HepG2 (cell line): Measurements from ENCODE around the gene GDF15. TPM values are rescaled to one million over a fixed set of nuclear protein-coding genes. Genes with fewer than 3 reads are reported as not detected.

Source experiments
- AGO2 ChIP-seq: fragments of 200-400 bp; formaldehyde crosslinking; optimal IDR thresholded peaks from 2 replicates; pipeline ENCODE3; 2017; ENCODE audit warnings: mild to moderate bottlenecking, low read depth, low read length, moderate library complexity
- CCDC6 ChIP-seq: sonication (generic); formaldehyde crosslinking; IDR thresholded peaks from 2 replicates; pipeline ENCODE4 v1.8.1; 2022; ENCODE audit warnings: mild to moderate bottlenecking, missing genetic modification reagents, moderate library complexity
- GLI4 ChIP-seq: sonication (generic); formaldehyde crosslinking; IDR thresholded peaks from 2 replicates; pipeline ENCODE4 v1.5.1; 2020; ENCODE audit warnings: missing genetic modification reagents, mild to moderate bottlenecking, moderate library complexity, borderline replicate concordance
- GMEB2 ChIP-seq: IDR thresholded peaks from 2 replicates; pipeline ENCODE4 v1.6.1; 2016; ENCODE audit warnings: missing biosample characterization, missing genetic modification reagents, low read depth
- HDAC2 ChIP-seq: sonication (generic); formaldehyde crosslinking; IDR thresholded peaks from 2 replicates; pipeline ENCODE4 v1.4.0; 2020; ENCODE audit warnings: missing genetic modification reagents
- HMGXB4 ChIP-seq, 2 experiments: sonication (generic) in 1 of 2; formaldehyde crosslinking in 1 of 2; IDR thresholded peaks; 2 replicates each; pipeline versions ENCODE4 v1.4.0 to v1.6.1; 2018 to 2020; ENCODE audit warnings: missing genetic modification reagents in 2 of 2, borderline replicate concordance in 1 of 2, low read depth in 1 of 2, mild to moderate bottlenecking in 1 of 2, missing biosample characterization in 1 of 2
- HNRNPH1 ChIP-seq: fragments of 200-400 bp; formaldehyde crosslinking; optimal IDR thresholded peaks from 2 replicates; pipeline ENCODE3; 2017; ENCODE audit warnings: mild to moderate bottlenecking, low read depth, low read length
- HNRNPLL ChIP-seq: fragments of 200-400 bp; formaldehyde crosslinking; IDR thresholded peaks from 2 replicates; pipeline ENCODE4 v1.6.1; 2017; ENCODE audit warnings: mild to moderate bottlenecking, low read depth, low read length; ENCODE audit not compliant: poor library complexity, severe bottlenecking
- MAZ ChIP-seq, 2 experiments: sonication (generic) in 1 of 2; formaldehyde crosslinking in 1 of 2; IDR thresholded peaks; 2 replicates each; pipeline versions ENCODE4 v1.5.0 to v1.6.1; 2012 to 2020; ENCODE audit warnings: low read depth in 2 of 2, mild to moderate bottlenecking in 2 of 2, borderline replicate concordance in 1 of 2, improper control_type of control experiment in 1 of 2, low read length in 1 of 2, missing genetic modification reagents in 1 of 2, moderate library complexity in 1 of 2
- NR2C2 ChIP-seq: sonication (generic); formaldehyde crosslinking; IDR thresholded peaks from 2 replicates; pipeline ENCODE4 v1.4.0; 2020; ENCODE audit warnings: missing genetic modification reagents, mild to moderate bottlenecking, moderate library complexity, borderline replicate concordance
- SIX4 ChIP-seq: sonication (generic); formaldehyde crosslinking; IDR thresholded peaks from 2 replicates; pipeline ENCODE4 v1.4.0; 2020; ENCODE audit warnings: missing genetic modification reagents
- TAF15 ChIP-seq: fragments of 200-400 bp; formaldehyde crosslinking; IDR thresholded peaks from one replicate; pipeline ENCODE4 v1.6.1; 2018; ENCODE audit warnings: mild to moderate bottlenecking, low read depth, low read length; ENCODE audit not compliant: poor library complexity, severe bottlenecking
- THAP8 ChIP-seq: sonication (generic); formaldehyde crosslinking; IDR thresholded peaks from 2 replicates; pipeline ENCODE4 v1.5.1; 2020; ENCODE audit warnings: missing genetic modification reagents, mild to moderate bottlenecking, borderline replicate concordance
- ZBTB26 ChIP-seq: IDR thresholded peaks from 2 replicates; pipeline ENCODE4 v1.6.1; 2016; ENCODE audit warnings: missing compliant biosample characterization, missing genetic modification reagents, borderline replicate concordance
- ZBTB42 ChIP-seq: sonication (generic); formaldehyde crosslinking; IDR thresholded peaks from 2 replicates; pipeline ENCODE4 v1.5.0; 2020; ENCODE audit warnings: mild to moderate bottlenecking, missing genetic modification reagents
- ZEB1 ChIP-seq: IDR thresholded peaks from 2 replicates; pipeline ENCODE4 v1.6.1; 2012; ENCODE audit warnings: mild to moderate bottlenecking, low read depth, inconsistent platforms; ENCODE audit not compliant: insufficient replicate concordance
- ZMYM2 ChIP-seq: sonication (generic); formaldehyde crosslinking; IDR thresholded peaks from 2 replicates; pipeline ENCODE4 v1.8.0; 2022; ENCODE audit warnings: mild to moderate bottlenecking, missing genetic modification reagents
- ZNF546 ChIP-seq: sonication (generic); formaldehyde crosslinking; conservative IDR thresholded peaks from 2 replicates; pipeline ENCODE4 v1.8.1; 2023; ENCODE audit warnings: mild to moderate bottlenecking, missing genetic modification reagents
- ZNF563 ChIP-seq: sonication (generic); formaldehyde crosslinking; IDR thresholded peaks from 2 replicates; pipeline ENCODE4 v1.8.0; 2022; ENCODE audit warnings: mild to moderate bottlenecking, moderate library complexity, missing genetic modification reagents
- ZNF619 ChIP-seq: sonication (generic); formaldehyde crosslinking; IDR thresholded peaks from 2 replicates; pipeline ENCODE4 v1.4.0; 2020; ENCODE audit warnings: mild to moderate bottlenecking, missing genetic modification reagents
- ZSCAN30 ChIP-seq: sonication (generic); formaldehyde crosslinking; IDR thresholded peaks from 2 replicates; pipeline ENCODE4 v1.5.0; 2020; ENCODE audit warnings: mild to moderate bottlenecking, missing genetic modification reagents
- ZSCAN31 ChIP-seq: sonication (generic); formaldehyde crosslinking; IDR thresholded peaks from 2 replicates; pipeline ENCODE4 v1.5.0; 2020; ENCODE audit warnings: low read depth, mild to moderate bottlenecking, missing genetic modification reagents
- polyA plus RNA-seq, 8 experiments: library from polyadenylated mRNA; depleted of rRNA in 3 of 8; stranded (reverse) in 7 of 8; unstranded in 1 of 8; fragments of >200 nt; fragmentation: Illumina TruSeq in 4 of 8; extraction: Trizol in 4 of 8; gene quantifications; 2 replicates each; pipeline versions ENCODE4 v1.2.1 to v1.2.3, GENCODE V29; 2011 to 2016; ENCODE audit warnings: low read depth in 4 of 8, missing spikeins in 1 of 8, mixed read lengths in 1 of 8; ENCODE audit not compliant: insufficient read depth in 1 of 8
- total RNA-seq, 5 experiments: library from RNA; depleted of rRNA; stranded (reverse); fragments of >200 nt; fragmentation: Illumina TruSeq; extraction: Trizol; gene quantifications; 2 replicates each; pipeline ENCODE4 v1.2.3, GENCODE V29; 2016; ENCODE audit warnings: low read depth in 1 of 5

GDF15 gene
- total and polyA plus RNA-seq, 2 of the 13 experiments (the other 11 are each of a cell fraction or from before 2014, with no cell fraction given): 146 to 422 TPM

- TF ChIP-seq ZMYM2 (CRISPR knock-in tag) (peak; percentile 93), ZNF619 (CRISPR knock-in tag) (no peak), AGO2 (peak; percentile 82), GMEB2 (CRISPR knock-in tag) (peak; percentile 89), ZNF546 (CRISPR knock-in tag) (0 out of 2 replicates have a peak, but pooled peaks have one; percentile 56), CCDC6 (peak; percentile 61; the same call in 1 of the 2 replicates), ZSCAN30 (CRISPR knock-in tag) (0 out of 2 replicates have a peak, but pooled peaks have one; percentile 35), THAP8 (peak; percentile 54; the same call in 1 of the 2 replicates), TAF15 (peak; percentile 7), MAZ (IDR thresholded peaks at IDR 0.05; ENCODE audit: borderline replicate concordance, low read depth, low read length) (0 out of 2 replicates have a peak, but pooled peaks have one; percentile 13), MAZ (CRISPR knock-in tag; IDR thresholded peaks at IDR 0.05; ENCODE audit: low read depth) (0 out of 2 replicates have a peak, but pooled peaks have one; percentile 36), ZBTB26 (CRISPR knock-in tag) (0 out of 2 replicates have a peak, but pooled peaks have one; percentile 4), SIX4 (CRISPR knock-in tag) (no peak), ZNF563 (CRISPR knock-in tag) (peak; percentile 5; the same call in 1 of the 2 replicates), ZBTB42 (CRISPR knock-in tag) (0 out of 2 replicates have a peak, but pooled peaks have one; percentile 17), ZSCAN31 (CRISPR knock-in tag) (no peak), HMGXB4 (CRISPR knock-in tag; IDR thresholded peaks at IDR 0.05; ENCODE audit: borderline replicate concordance in 1 of 2, low read depth in 1 of 2) (peak in 1 of 2 experiments; percentile 33; a peak in 1 of 4 replicates), NR2C2 (CRISPR knock-in tag) (peak; percentile 8; the same call in 1 of the 2 replicates), ZEB1 (no peak), HDAC2 (peak; percentile 56; the same call in 1 of the 2 replicates), HNRNPH1 (no peak), HNRNPLL (peak; percentile 16), GLI4 (CRISPR knock-in tag) (no peak)
Observed at GRCh38 chr19:18340190-18340989, 45.6 kb upstream of the GDF15 start, which contains the start of gene PGPEP1 (continued).
